HG03439 (cell line): ENCODE measurements around the gene GLCE.
"Not testable (repeated sequence)": the region's sequence is repeated elsewhere in the genome, so short reads cannot be mapped to it uniquely, and the experiment has no call there.

Source experiments
- ATAC-seq: cut with Tn5 transposase; IDR thresholded peaks from one replicate; pipeline ENCODE4 v1.9.1; 2021; ENCODE audit warnings: mild to moderate bottlenecking, moderate library complexity; ENCODE audit not compliant: unreplicated experiment

Gene GLCE

GRCh38 chr15:69158201-69158842 is 2.1 kb upstream of the GLCE start:
- ATAC-seq: no peak

GRCh38 chr15:69158843-69159240 is 1.6 kb upstream of the GLCE start:
- no peak for ATAC-seq

- no peak for ATAC-seq
Observed at GRCh38 chr15:69159805-69160140, 662 bp upstream of the GLCE start.

- no peak for ATAC-seq
Observed at GRCh38 chr15:69161079-69161877, 843 bp downstream of the GLCE start.

- ATAC-seq: no peak
Observed at GRCh38 chr15:69161878-69162213, 1.4 kb downstream of the GLCE start.

DNA sequence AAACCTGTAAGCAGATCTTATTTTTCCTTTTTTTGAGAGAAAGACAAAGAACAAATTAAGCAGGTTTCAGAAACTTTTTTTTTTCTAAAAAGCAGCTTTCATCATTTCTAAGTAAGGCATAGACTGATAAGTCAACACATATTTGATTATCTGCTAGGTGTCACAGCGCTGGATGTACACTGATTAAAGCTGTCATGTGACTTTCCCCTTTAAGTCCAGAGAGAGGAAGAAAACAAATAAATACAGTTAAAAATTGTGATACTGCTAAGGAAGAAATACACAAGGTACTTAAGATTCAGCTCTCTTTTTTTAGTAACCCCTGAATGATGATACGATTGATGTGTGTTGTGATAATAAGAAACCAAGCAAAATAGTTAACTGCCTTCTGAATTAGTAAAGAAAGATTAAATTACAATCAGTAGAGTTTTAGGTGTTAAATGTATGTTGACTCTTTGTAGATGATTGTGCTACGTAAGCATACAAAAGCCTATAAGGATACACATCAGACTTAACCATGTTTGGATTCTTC is 2.8 kb downstream of the GLCE start:
- ATAC-seq: no peak

DNA sequence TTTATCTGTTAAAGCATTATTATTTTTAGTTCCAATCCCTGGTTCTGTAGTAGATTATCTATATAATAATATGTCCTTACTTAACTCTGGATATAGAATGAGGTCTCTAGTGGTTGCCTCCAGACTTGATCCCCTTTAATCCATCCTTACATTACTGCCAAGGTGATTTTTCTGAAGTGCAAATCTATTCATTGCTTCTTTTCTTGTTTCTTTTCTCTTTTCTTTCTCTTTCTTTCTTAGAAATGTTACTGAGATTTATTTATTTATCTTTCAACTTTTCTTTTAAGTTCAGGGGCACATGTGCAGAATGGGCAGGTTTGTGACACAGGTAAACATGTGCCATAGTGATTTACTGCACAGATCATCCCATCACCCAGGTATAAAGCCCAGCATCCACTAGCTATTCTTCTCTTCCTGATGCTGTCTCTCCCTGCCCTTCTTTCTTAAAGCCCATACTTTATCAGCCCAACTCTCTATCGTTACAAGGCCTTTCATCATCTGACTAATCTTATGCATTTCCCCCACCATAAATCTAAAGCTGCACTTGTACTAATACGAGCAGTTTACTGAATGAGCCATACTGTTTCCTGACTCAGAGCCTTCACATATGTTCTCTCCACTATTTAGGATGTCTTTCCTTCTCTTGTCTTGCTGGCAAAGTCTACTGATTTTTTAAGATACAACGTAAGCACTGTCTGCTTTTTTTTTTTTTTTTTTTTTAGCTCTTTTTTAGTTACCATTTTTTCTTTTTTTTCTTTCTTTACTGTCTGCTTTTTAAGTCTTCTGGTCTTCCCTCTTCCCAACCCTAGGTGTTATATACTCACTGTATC is 4.6 kb downstream of the GLCE start:
- no peak for ATAC-seq

DNA sequence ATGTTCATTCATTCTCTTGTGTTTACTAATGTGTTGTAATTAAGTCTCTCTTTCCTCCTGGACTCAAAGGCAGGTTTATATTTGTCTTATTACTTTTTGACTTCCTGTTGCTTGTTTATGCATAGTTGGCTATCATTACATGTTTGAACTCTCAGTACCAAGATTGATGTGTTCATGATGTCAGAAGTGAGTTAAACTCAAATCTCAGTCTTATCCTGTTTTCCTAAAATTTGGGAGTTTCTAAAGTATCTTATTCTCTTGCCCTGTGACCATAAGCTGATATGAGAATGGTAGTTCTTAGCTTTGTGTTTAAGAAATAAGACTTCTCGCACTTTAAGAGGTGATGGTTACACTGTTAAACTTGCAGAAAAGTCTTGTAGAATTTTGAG is 5.2 kb downstream of the GLCE start:
- no peak for ATAC-seq

GRCh38 chr15:69167218-69167846 is 6.9 kb downstream of the GLCE start:
- no peak for ATAC-seq

- not testable (repeated sequence) for ATAC-seq
Observed at GRCh38 chr15:69168361-69168760, 7.9 kb downstream of the GLCE start.

GRCh38 chr15:69169540-69169939 is 9.1 kb downstream of the GLCE start:
- ATAC-seq: not testable (repeated sequence)

DNA sequence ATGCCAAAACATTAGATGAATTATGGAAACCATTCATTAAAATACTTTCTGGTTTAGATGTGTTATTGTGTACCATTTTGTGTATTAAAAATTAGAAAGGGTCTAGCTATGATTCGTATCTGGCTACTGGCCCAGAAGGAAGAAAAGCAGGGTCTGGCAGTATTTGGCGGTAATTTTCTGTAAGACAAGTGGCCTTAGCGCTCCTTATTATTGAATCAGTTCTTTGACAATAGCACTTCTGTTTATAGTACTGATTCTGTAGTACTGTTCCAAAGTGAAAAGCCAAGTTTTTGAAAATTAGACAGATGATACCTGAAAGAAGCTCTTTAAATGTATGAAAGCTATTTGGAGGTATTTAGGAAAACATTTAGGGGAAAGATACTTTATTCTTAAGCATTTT is 10.2 kb downstream of the GLCE start:
- no peak for ATAC-seq

GRCh38 chr15:69172847-69173246 is 12.4 kb downstream of the GLCE start:
- no peak for ATAC-seq

- no peak for ATAC-seq
Observed at GRCh38 chr15:69175536-69175935, 15.1 kb downstream of the GLCE start.

DNA sequence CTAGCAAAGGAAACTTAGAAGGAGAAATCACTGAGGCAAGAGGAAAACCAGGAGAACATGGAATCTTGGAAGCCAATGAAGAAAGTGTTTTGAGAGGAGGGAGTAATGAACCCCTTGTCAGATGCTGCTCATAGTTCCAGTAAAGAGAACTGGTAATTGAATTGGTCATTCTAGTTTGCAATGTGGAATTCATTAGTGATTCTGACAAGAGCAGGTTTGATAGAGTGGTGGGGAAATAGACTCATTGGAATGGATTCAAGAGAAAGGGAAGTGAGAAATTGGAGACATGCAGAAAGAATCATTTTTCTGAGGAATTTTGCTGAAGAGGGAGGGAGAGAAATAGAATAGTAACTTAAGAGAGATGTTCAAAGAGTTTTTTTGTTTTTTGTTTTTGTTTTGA is 21.0 kb downstream of the GLCE start:
- ATAC-seq: no peak

GRCh38 chr15:69185216-69185615 is 24.8 kb downstream of the GLCE start:
- ATAC-seq: no peak

DNA sequence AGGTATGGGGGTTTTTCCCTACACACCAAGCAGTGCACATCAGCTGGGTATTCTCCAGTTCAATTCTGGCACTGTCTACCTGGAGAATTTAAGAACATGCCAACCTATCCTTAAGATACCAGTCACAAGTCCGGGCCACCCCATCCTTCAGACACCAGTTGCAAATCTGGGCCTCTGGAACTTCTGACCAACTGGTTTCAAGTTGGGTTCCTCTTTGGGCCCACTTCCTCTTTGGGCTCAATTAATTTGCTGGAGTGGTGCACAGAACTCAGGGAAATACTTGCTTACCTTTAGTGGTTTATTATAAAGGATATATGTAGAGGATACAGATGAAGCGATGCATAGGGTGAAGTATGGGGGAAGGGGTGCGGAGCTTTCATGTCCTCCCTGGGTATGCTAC is 25.3 kb downstream of the GLCE start:
- ATAC-seq: no peak

DNA sequence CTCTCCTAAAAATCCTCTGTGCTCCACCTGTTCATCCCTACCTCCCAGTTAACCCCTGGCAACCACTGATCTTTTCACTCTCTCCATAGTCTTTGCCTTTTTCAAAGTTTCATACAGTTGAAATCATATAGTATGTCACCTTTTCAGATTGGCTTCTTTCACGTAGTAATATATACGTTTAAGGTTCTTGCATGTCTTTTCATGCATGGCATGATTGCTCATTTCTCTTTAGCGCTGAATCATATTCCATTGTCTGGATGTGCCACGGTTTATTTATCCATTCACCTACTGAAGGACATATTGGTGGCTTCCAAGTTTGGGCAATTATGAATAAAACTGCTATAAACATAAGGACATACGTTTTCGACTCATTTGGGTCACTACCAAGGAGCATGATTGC is 28.7 kb downstream of the GLCE start:
- ATAC-seq: no peak

- ATAC-seq: no peak
Observed at GRCh38 chr15:69190091-69190490, 29.7 kb downstream of the GLCE start.

GRCh38 chr15:69190504-69190903 is 30.1 kb downstream of the GLCE start:
- no peak for ATAC-seq
